NT2/D1 (cell line): Measurements from ENCODE around the gene SPOCK1.

ENCODE experiments used
- YY1 ChIP-seq: IDR thresholded peaks from 2 replicates; pipeline ENCODE4 v1.6.1; 2011; ENCODE audit not compliant: insufficient read length, insufficient read depth
- ZNF274 ChIP-seq: IDR thresholded peaks from 2 replicates; pipeline ENCODE4 v1.6.1; 2011; ENCODE audit warnings: mild to moderate bottlenecking, low read depth, low read length

GRCh38 chr5:137069358-137069757, 429.8 kb downstream of the SPOCK1 start:
- TF ChIP-seq YY1 (no peak), ZNF274 (no peak)
